Measurements from ENCODE around the gene LPXN. TPM values are rescaled to one million over a fixed set of nuclear protein-coding genes. Genes with fewer than 3 reads are reported as not detected.

The LPXN gene
- total and polyA plus RNA-seq, 10 of the 15 experiments (the other 5 are each of a cell fraction or from before 2014, with no cell fraction given) = 131 to 349 (median 201) TPM

DNA sequence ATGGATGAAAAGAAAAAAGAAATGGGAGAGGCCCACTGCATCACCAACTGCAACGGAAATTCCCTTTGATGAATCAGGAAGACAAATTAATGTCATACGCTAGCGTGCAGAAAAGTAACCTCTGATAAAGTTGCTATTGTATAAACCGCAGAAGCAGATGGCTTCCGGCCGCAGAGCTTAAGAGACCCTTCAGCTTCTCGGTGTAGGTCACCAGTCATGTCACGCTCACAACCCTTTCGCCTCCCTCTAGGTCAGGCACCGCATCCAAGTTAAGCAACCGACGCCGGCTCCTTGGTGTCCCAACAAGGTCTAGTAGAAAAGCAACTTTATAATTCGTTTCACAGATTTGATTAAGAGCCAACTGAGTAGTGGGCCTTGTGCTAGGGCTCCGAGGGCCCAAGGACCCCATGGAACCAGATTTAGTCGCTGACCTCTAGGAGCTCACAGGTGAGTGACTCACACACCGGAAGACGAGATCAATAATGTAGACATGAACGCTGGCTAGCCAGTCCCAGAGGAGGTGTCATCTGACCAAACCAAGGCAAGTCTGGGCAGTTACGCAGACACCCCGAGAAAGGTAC is 2.0 kb upstream of the LPXN start (continued):
- TF ChIP-seq, protein P1, sequence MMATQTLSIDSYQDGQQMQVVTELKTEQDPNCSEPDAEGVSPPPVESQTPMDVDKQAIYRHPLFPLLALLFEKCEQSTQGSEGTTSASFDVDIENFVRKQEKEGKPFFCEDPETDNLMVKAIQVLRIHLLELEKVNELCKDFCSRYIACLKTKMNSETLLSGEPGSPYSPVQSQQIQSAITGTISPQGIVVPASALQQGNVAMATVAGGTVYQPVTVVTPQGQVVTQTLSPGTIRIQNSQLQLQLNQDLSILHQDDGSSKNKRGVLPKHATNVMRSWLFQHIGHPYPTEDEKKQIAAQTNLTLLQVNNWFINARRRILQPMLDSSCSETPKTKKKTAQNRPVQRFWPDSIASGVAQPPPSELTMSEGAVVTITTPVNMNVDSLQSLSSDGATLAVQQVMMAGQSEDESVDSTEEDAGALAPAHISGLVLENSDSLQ (IDR thresholded peaks at IDR 0.05) = peak; percentile 80
- TF ChIP-seq RAD51 (IDR thresholded peaks at IDR 0.05) (peak; percentile 86), HCFC1 (IDR thresholded peaks at IDR 0.05; ENCODE audit: low read length) (no peak), SIN3A (IDR thresholded peaks at IDR 0.05; ENCODE audit: low read depth, low read length) (no peak; the same call in 1 of the 2 replicates), GABPA (IDR thresholded peaks at IDR 0.05; ENCODE audit: low read depth) (peak; percentile 61; the same call in 1 of the 2 replicates), SKIL (IDR thresholded peaks at IDR 0.05; ENCODE audit: low read depth, poor library complexity, severe bottlenecking) (peak; percentile 92), POLR2AphosphoS2 (IDR thresholded peaks at IDR 0.05; ENCODE audit: low read depth, low read length) (peak; percentile 93), CBX5 (IDR thresholded peaks at IDR 0.05; ENCODE audit: low read depth) (peak; percentile 81; the same call in 1 of the 2 replicates), SPI1 (IDR thresholded peaks at IDR 0.05; ENCODE audit: borderline replicate concordance, insufficient read depth, low read depth, low read length) (peak; percentile 24; the same call in 1 of the 2 replicates), ETV6 (conservative IDR thresholded peaks at IDR 0.05 in 1 of 2, IDR thresholded peaks at IDR 0.05 in 1 of 2; ENCODE audit: borderline replicate concordance in 1 of 2, low read depth in 1 of 2) (peak in 1 of 2 experiments; percentile 87; a peak in 2 of 4 replicates), IKZF1 (conservative IDR thresholded peaks at IDR 0.05) (no peak; the same call in 1 of the 2 replicates), ZNF384 (IDR thresholded peaks at IDR 0.05; ENCODE audit: borderline replicate concordance, low read depth, low read length) (no peak)
- TF ChIP-seq, protein P2, sequence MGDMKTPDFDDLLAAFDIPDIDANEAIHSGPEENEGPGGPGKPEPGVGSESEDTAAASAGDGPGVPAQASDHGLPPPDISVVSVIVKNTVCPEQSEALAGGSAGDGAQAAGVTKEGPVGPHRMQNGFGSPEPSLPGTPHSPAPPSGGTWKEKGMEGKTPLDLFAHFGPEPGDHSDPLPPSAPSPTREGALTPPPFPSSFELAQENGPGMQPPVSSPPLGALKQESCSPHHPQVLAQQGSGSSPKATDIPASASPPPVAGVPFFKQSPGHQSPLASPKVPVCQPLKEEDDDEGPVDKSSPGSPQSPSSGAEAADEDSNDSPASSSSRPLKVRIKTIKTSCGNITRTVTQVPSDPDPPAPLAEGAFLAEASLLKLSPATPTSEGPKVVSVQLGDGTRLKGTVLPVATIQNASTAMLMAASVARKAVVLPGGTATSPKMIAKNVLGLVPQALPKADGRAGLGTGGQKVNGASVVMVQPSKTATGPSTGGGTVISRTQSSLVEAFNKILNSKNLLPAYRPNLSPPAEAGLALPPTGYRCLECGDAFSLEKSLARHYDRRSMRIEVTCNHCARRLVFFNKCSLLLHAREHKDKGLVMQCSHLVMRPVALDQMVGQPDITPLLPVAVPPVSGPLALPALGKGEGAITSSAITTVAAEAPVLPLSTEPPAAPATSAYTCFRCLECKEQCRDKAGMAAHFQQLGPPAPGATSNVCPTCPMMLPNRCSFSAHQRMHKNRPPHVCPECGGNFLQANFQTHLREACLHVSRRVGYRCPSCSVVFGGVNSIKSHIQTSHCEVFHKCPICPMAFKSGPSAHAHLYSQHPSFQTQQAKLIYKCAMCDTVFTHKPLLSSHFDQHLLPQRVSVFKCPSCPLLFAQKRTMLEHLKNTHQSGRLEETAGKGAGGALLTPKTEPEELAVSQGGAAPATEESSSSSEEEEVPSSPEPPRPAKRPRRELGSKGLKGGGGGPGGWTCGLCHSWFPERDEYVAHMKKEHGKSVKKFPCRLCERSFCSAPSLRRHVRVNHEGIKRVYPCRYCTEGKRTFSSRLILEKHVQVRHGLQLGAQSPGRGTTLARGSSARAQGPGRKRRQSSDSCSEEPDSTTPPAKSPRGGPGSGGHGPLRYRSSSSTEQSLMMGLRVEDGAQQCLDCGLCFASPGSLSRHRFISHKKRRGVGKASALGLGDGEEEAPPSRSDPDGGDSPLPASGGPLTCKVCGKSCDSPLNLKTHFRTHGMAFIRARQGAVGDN (IDR thresholded peaks at IDR 0.05) = no peak; the same call in 1 of the 2 replicates
- TF ChIP-seq, protein P3, sequence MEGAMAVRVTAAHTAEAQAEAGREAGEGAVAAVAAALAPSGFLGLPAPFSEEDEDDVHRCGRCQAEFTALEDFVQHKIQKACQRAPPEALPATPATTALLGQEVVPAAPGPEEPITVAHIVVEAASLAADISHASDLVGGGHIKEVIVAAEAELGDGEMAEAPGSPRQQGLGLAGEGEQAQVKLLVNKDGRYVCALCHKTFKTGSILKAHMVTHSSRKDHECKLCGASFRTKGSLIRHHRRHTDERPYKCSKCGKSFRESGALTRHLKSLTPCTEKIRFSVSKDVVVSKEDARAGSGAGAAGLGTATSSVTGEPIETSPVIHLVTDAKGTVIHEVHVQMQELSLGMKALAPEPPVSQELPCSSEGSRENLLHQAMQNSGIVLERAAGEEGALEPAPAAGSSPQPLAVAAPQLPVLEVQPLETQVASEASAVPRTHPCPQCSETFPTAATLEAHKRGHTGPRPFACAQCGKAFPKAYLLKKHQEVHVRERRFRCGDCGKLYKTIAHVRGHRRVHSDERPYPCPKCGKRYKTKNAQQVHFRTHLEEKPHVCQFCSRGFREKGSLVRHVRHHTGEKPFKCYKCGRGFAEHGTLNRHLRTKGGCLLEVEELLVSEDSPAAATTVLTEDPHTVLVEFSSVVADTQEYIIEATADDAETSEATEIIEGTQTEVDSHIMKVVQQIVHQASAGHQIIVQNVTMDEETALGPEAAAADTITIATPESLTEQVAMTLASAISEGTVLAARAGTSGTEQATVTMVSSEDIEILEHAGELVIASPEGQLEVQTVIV (IDR thresholded peaks at IDR 0.05; ENCODE audit: borderline replicate concordance, partially characterized antibody) = no peak
- TF ChIP-seq, protein P4, sequence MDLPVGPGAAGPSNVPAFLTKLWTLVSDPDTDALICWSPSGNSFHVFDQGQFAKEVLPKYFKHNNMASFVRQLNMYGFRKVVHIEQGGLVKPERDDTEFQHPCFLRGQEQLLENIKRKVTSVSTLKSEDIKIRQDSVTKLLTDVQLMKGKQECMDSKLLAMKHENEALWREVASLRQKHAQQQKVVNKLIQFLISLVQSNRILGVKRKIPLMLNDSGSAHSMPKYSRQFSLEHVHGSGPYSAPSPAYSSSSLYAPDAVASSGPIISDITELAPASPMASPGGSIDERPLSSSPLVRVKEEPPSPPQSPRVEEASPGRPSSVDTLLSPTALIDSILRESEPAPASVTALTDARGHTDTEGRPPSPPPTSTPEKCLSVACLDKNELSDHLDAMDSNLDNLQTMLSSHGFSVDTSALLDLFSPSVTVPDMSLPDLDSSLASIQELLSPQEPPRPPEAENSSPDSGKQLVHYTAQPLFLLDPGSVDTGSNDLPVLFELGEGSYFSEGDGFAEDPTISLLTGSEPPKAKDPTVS (IDR thresholded peaks at IDR 0.05; ENCODE audit: low read depth, low read length) = no peak

Data from GM12878 (cell line).